ENCODE data around the gene AAGAB.
"Not testable (repeated sequence)": the region's sequence is repeated elsewhere in the genome, so short reads cannot be mapped to it uniquely, and the experiment has no call there.

Gene AAGAB

DNA sequence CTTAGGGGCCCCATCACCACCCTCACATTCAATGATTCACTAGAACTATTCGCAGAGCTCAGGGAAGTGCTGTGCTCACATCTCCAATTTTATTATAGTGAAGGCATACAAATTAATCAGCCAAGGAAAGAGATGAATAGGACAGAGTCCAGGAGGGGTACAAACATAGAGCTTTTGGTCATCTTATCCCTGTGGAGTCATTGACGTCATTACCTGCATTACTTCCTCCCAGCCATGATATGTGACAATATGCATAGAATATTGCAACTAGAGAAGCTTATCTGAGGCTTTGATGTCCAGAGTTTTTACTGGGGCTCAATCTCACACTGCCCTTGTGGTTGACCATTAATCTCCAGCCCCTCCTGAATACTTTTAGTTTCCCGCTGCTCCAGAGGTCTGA, 1.6 kb upstream of the AAGAB start:
- no peak for DNase-seq (ENCODE audit: extremely low spot score)
- TF ChIP-seq BHLHE40 (IDR thresholded peaks at IDR 0.05; ENCODE audit: borderline replicate concordance) (no peak), SUZ12 (IDR thresholded peaks at IDR 0.05) (no peak), ZNF384 (IDR thresholded peaks at IDR 0.05) (no peak)
- CTCF ChIA-PET = no interaction called here
- POLR2A ChIA-PET = interaction anchor here (1.0 kb wide), 1 partner anchor 8 kb away, joined by 3 read pairs; no protein-coding TSS in a partner anchor

DNA sequence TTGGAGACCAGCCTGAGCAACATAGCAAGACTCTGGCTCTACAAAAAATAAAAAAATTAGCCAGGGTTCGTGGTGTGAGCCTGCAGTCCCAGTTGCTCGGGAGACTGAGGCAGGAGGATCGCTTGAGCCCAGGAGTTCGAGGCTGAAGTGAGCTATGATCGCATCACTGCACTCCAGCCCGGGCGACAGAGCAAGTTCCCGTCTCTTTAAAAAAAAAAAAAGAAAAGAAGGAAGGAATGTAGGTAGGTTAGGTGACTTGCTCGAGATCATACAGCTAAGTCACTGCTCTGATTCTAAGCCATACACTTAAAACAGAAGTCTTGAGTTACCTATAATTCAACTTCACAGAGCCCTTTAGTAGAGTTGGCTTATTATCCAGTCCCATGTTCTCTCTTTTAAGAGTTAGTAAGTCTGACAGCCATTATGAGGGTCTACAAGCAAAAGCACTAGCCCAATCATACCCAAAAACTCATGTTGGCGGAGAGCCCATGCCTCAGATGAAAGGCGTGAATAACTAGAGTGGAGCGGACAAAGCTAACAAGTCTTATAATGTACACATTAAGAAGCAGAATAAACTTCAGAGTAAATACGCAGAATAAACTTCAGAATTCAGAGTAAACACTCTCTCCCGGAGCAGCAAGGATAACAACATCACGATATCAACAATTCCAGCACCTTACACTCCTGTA, 768 bp downstream of the AAGAB start:
- DNase-seq (ENCODE audit: extremely low spot score) = no peak
- CTCF ChIA-PET = interaction anchor here (0.6 to 0.7 kb wide), 2 partner anchors 13 to 129 kb away, joined by 3 to 4 read pairs; no protein-coding TSS in a partner anchor
- POLR2A ChIA-PET = interaction anchor here (1.1 to 1.8 kb wide), 4 partner anchors 10 to 107 kb away, joined by 3 read pairs; no protein-coding TSS in a partner anchor
- TF ChIP-seq ZNF384 (IDR thresholded peaks at IDR 0.05) (0 out of 2 replicates have a peak, but pooled peaks have one; percentile 64), FOXA1 (IDR thresholded peaks at IDR 0.05) (no peak), ELF4 (IDR thresholded peaks at IDR 0.05) (no peak), FOXK2 (IDR thresholded peaks at IDR 0.05) (no peak)

DNA sequence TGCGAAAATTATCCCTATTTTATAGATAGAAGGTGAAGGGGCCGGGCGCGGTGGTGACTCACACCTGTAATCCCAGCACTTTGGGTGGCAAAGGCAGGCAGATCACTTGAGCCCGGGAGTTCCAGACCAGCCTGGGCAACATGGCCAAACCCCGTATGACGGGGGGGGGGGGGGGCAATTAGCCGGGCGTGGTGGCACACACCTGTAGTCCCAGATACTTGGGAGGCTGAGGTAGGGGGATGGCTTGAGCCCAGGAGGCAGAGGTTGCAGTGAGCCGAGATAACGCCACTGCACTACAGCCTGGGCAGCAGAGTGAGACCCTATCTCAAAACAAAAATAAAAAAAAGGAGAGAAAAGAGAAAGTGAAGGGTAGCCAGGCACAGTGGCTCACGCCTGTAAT, 1.4 kb downstream of the AAGAB start:
- no peak for DNase-seq (ENCODE audit: extremely low spot score)
- POLR2A ChIA-PET = interaction anchor here (1.8 kb wide), 1 partner anchor 10 kb away, joined by 3 read pairs; no protein-coding TSS in a partner anchor
- TF ChIP-seq, protein P1, sequence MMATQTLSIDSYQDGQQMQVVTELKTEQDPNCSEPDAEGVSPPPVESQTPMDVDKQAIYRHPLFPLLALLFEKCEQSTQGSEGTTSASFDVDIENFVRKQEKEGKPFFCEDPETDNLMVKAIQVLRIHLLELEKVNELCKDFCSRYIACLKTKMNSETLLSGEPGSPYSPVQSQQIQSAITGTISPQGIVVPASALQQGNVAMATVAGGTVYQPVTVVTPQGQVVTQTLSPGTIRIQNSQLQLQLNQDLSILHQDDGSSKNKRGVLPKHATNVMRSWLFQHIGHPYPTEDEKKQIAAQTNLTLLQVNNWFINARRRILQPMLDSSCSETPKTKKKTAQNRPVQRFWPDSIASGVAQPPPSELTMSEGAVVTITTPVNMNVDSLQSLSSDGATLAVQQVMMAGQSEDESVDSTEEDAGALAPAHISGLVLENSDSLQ (IDR thresholded peaks at IDR 0.05) = no peak
- no peak for TF ChIP-seq HDGF (IDR thresholded peaks at IDR 0.05; ENCODE audit: borderline replicate concordance)
- CTCF ChIA-PET = no interaction called here

DNA sequence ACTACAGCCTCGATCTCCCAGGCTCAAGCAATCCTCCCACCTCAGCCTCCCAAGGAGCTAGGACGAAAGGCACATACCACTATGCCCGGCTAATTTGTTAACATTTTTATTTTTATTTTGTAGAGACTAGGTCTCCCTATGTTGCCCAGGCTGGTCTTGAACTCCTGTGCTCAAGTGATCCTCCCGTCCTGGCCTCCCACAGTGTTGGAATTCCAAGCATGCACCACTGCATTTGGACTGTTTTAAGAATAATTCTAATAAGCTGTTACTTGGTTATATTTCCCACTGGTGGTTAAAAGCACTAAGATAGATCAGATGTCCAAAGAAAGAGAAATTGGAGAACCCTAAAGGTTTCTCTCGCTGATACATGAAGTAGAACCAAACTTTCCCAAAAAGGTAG, 3.1 kb downstream of the AAGAB start:
- POLR2A ChIA-PET = no interaction called here
- TF ChIP-seq FOXM1 (IDR thresholded peaks at IDR 0.05; ENCODE audit: borderline replicate concordance) = no peak

DNA sequence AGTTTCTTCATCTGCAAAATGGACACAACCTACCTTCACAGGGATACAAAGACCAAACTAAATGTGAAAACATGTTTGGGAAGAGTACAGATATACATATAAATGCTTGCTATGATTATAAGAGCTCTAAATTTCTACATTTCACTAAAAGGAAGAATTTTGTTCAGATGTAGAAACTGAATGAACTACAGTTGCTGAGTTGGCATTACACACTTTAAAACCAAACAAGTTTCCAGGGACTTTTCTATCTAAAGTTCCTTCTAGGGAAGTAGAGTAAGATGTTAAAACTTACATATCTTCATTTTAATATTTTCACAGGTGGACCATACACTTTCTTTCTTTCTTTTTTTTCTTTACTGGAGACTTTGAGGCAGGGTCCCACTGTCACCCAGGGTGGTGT, 4.6 kb downstream of the AAGAB start:
- CTCF ChIA-PET = interaction anchor here (0.7 kb wide), 1 partner anchor 213 kb away, joined by 3 read pairs; no protein-coding TSS in a partner anchor
- POLR2A ChIA-PET = no interaction called here
- TF ChIP-seq ELF4 (IDR thresholded peaks at IDR 0.05) (no peak), TARDBP (IDR thresholded peaks at IDR 0.05) (no peak), SP1 (IDR thresholded peaks at IDR 0.05) (no peak), FOXK2 (IDR thresholded peaks at IDR 0.05) (no peak), NFRKB (IDR thresholded peaks at IDR 0.05) (no peak), ZNF384 (IDR thresholded peaks at IDR 0.05) (no peak), CTBP1 (IDR thresholded peaks at IDR 0.05; ENCODE audit: borderline replicate concordance) (no peak), FOXM1 (IDR thresholded peaks at IDR 0.05; ENCODE audit: borderline replicate concordance) (no peak), FOXA1 (IDR thresholded peaks at IDR 0.05) (no peak), SUZ12 (IDR thresholded peaks at IDR 0.05) (no peak), BHLHE40 (IDR thresholded peaks at IDR 0.05; ENCODE audit: borderline replicate concordance) (no peak), ARNT (IDR thresholded peaks at IDR 0.05) (no peak), LEF1 (IDR thresholded peaks at IDR 0.05; ENCODE audit: borderline replicate concordance) (no peak), HDGF (IDR thresholded peaks at IDR 0.05; ENCODE audit: borderline replicate concordance) (no peak), L3MBTL2 (conservative IDR thresholded peaks at IDR 0.05) (no peak)
- TF ChIP-seq, protein P1 (IDR thresholded peaks at IDR 0.05) = no peak
- DNase-seq (ENCODE audit: extremely low spot score) = no peak

More for the DNA sequence above, 3.1 kb downstream of the AAGAB start:
- DNase-seq (ENCODE audit: extremely low spot score) = no peak
- CTCF ChIA-PET = no interaction called here

DNA sequence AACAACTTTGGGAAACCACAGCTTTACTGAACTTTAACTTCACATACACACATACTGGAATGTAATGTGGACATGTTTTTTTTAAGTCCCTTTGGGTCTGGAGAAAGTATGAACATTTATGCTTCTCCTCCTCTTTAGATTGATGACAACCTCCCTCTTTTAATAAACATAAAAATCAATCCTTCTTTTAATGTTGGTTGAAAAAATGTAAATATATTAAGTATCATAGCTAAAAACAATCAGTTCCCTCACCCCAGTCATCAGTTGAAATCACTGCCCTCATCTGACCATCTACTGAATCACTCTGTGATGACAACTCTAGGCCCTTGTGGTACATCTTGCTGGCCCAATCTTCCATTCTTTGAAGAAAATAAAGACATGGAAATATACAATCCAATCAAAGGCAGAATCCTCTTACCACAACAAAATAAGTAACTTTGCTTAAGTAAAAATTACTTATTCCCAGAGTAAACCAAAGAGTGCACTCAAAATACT, 6.4 kb downstream of the AAGAB start:
- ChIA-PET CTCF (no interaction called here), POLR2A (no interaction called here)
- TF ChIP-seq HDGF (IDR thresholded peaks at IDR 0.05; ENCODE audit: borderline replicate concordance) (no peak), ELF4 (IDR thresholded peaks at IDR 0.05) (no peak), CTBP1 (IDR thresholded peaks at IDR 0.05; ENCODE audit: borderline replicate concordance) (no peak), FOXA1 (IDR thresholded peaks at IDR 0.05) (no peak)
- TF ChIP-seq, protein P1 (IDR thresholded peaks at IDR 0.05) = no peak
- no peak for DNase-seq (ENCODE audit: extremely low spot score)

DNA sequence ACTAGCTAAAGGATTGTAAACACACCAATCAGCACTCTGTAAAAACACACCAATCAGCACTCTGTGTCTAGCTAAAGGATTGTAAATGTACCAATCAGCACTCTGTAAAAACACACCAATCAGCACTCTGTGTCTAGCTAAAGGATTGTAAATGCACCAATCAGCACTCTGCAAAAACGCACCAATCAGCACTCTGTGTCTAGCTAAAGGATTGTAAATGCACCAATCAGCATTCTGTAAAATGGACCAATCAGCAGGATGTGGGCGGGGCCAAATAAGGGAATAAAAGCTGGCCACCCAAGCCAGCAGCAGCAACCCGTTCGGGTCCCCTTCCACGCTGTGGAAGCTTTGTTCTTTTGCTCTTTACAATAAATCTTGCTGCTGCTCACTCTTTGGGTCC, 7.9 kb downstream of the AAGAB start:
- DNase-seq (ENCODE audit: extremely low spot score); POLR2A ChIA-PET; CTCF ChIA-PET: not testable (repeated sequence)
